Stimulated activated memory B cell treated with anti-CD40 and anti-IgM and Interleukin-4, amounts not matched to agents 10 μg/mL and 1 μg/mL and 100 μg/mL, for 72 hours (primary cell): ENCODE results near the gene NINL.
A peak's percentile ranks its signal among the peaks of the same experiment; 100 is the strongest.

Source experiments
- ATAC-seq: fragments of 150-1000 bp; cut with Tn5 transposase; 2 replicates; pipeline ENCODE4 v1.10.0; 2021
- H3K27ac Mint-ChIP-seq: one replicate; pipeline ENCODE4 v1.8.0; 2022; ENCODE audit warnings: mild to moderate bottlenecking, mixed read lengths
- H3K27me3 Mint-ChIP-seq: one replicate; pipeline ENCODE4 v1.8.0; 2022; ENCODE audit warnings: mixed read lengths
- H3K36me3 Mint-ChIP-seq: one replicate; pipeline ENCODE4 v1.8.0; 2022; ENCODE audit warnings: mixed read lengths
- H3K4me1 Mint-ChIP-seq: one replicate; pipeline ENCODE4 v1.8.0; 2022; ENCODE audit warnings: mixed read lengths
- H3K4me3 Mint-ChIP-seq: one replicate; pipeline ENCODE4 v1.8.0; 2022; ENCODE audit warnings: mild to moderate bottlenecking, moderate library complexity, mixed read lengths
- H3K9me3 Mint-ChIP-seq: one replicate; pipeline ENCODE4 v1.8.0; 2022; ENCODE audit warnings: mixed read lengths

The NINL gene

GRCh38 chr20:25468126-25469075, 116.9 kb downstream of the NINL start:
- H3K9me3 Mint-ChIP-seq, result no peaks in the 10 kb centered on the region
- no peak overlapping the region for H3K27ac Mint-ChIP-seq
- peaks cover 26% of the 10 kb centered on the region for H3K27me3 Mint-ChIP-seq
- H3K36me3 Mint-ChIP-seq, result no peaks in the 10 kb centered on the region
- H3K4me1 Mint-ChIP-seq, result peaks cover 8% of the 10 kb centered on the region
- ATAC-seq, result peak; percentile 43
- no peak overlapping the region for H3K4me3 Mint-ChIP-seq

- H3K4me3 Mint-ChIP-seq, result no peak overlapping the region
- H3K27ac Mint-ChIP-seq, result no peak overlapping the region
- H3K36me3 Mint-ChIP-seq, result no peaks in the 10 kb centered on the region
- no peaks in the 10 kb centered on the region for H3K9me3 Mint-ChIP-seq
- H3K27me3 Mint-ChIP-seq, result peaks cover 26% of the 10 kb centered on the region
- no peak for ATAC-seq
- H3K4me1 Mint-ChIP-seq, result peaks cover 8% of the 10 kb centered on the region
Observed at GRCh38 chr20:25467441-25467840, 117.9 kb downstream of the NINL start.

- no peak for ATAC-seq
- H3K27ac Mint-ChIP-seq, result no peak overlapping the region
- no peak overlapping the region for H3K4me3 Mint-ChIP-seq
- no peaks in the 10 kb centered on the region for H3K9me3 Mint-ChIP-seq
- peaks cover 9% of the 10 kb centered on the region for H3K4me1 Mint-ChIP-seq
- H3K36me3 Mint-ChIP-seq, result no peaks in the 10 kb centered on the region
- H3K27me3 Mint-ChIP-seq, result peaks cover 26% of the 10 kb centered on the region
Observed at GRCh38 chr20:25466846-25467245, 118.5 kb downstream of the NINL start.

GRCh38 chr20:25465243-25466135, 119.8 kb downstream of the NINL start:
- no peak overlapping the region for H3K4me3 Mint-ChIP-seq
- ATAC-seq, result no peak
- no peaks in the 10 kb centered on the region for H3K9me3 Mint-ChIP-seq
- no peaks in the 10 kb centered on the region for H3K36me3 Mint-ChIP-seq
- H3K27ac Mint-ChIP-seq, result no peak overlapping the region
- H3K27me3 Mint-ChIP-seq, result peaks cover 25% of the 10 kb centered on the region
- H3K4me1 Mint-ChIP-seq, result peaks cover 15% of the 10 kb centered on the region

DNA sequence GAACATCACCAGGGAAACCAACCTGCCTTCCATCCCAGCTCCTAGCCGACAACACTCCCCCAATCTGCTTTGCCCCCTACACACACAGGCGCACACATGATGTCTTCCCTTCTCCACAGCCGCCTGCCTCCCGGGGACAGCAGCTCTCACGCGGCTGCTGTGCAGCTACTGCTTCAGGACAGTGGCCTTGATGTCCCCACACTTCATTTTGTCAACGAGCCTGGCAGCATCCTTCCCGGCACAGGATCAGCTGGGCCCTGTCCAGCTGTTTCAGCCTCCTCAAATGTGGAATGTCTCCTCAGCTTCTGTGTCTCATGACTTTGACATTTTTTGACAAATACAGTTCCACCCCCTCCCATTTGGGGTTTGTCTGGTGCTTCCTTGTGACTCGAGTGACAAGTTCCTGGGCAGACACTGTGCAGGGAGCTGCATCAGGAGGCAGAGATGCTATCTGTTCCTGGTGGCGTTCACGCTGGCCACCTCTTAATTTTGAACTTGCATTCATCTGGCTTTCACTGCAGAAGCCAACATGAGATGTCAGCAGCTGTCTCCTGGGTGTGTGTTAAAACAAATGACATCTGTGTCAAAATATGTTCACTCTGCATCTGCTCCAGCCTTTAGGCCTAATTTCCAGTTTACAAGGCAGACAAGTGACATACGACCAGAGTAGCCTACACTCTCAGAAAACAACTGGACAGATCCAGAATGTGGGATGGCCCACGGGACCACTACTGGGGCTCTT, 120.7 kb downstream of the NINL start:
- peaks cover 7% of the 10 kb centered on the region for H3K4me1 Mint-ChIP-seq
- no peak overlapping the region for H3K4me3 Mint-ChIP-seq
- H3K36me3 Mint-ChIP-seq, result no peaks in the 10 kb centered on the region
- no peaks in the 10 kb centered on the region for H3K9me3 Mint-ChIP-seq
- ATAC-seq, result no peak
- H3K27ac Mint-ChIP-seq, result no peak overlapping the region
- H3K27me3 Mint-ChIP-seq, result peaks cover 24% of the 10 kb centered on the region

DNA sequence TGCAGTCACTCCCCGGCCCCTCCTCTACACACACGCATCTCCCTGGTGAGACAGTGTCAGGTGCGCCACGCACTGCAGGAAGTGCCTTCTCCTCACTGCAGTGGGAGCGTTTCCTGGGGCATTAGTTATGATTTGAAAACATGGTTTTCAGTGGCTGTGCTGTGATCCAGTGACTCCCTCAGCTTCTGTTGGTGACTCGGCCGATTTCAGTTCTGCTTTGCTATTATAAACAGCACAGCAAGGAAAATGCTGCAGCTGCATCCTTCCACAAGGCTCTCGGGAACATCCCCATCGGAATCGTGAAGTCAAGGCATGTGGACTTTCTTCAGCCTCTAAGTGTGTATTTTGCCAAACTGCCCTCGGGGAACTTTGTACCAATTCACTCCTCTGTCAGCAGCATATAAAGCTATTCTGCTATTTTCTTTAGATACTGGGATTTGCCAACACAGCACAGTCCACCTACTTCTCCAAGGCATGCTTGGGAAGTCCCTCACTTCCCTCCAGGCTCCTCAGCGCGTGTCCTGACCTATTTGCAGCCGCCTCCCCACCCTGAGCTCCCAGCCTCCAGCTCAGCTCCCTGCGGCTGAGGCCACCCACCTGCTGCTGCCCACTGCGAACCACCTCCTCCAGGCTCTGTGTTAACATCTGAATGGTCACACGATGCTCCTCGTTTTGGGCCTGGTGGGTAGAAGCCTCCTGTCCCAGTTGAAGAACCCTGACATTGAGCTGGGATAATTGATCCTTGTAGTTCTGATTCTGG, 123.4 kb downstream of the NINL start:
- H3K4me1 Mint-ChIP-seq, result peaks cover 7% of the 10 kb centered on the region
- ATAC-seq, result no peak
- no peak overlapping the region for H3K27ac Mint-ChIP-seq
- H3K9me3 Mint-ChIP-seq, result no peaks in the 10 kb centered on the region
- H3K4me3 Mint-ChIP-seq, result no peak overlapping the region
- no peaks in the 10 kb centered on the region for H3K36me3 Mint-ChIP-seq
- H3K27me3 Mint-ChIP-seq, result peaks cover 10% of the 10 kb centered on the region

DNA sequence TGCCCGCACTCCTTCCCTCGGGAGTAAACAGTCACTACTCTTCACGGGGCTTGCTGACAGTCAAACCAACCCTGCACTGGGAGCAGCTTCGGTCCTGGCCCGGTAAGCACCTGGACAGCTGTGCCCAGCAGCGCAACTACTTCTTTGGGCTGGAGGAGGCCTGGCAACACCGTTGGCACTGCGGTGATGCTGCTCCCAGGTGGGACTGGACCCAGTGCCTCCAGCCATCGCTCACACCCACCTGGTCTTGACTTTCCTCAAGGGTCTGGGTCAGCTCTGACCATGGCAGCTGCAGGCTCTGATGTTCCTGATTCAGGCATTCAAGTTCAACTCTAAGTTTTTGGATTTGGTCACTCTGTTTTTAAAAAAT, 124.1 kb downstream of the NINL start:
- Mint-ChIP-seq H3K36me3 (no peaks in the 10 kb centered on the region), H3K27ac (no peak overlapping the region), H3K4me1 (peaks cover 7% of the 10 kb centered on the region), H3K9me3 (no peaks in the 10 kb centered on the region), H3K27me3 (peaks cover 10% of the 10 kb centered on the region), H3K4me3 (no peak overlapping the region)
- ATAC-seq, result no peak

GRCh38 chr20:25460566-25461280, 124.6 kb downstream of the NINL start:
- H3K27me3 Mint-ChIP-seq, result peaks cover 10% of the 10 kb centered on the region
- H3K9me3 Mint-ChIP-seq, result no peaks in the 10 kb centered on the region
- no peaks in the 10 kb centered on the region for H3K36me3 Mint-ChIP-seq
- no peak overlapping the region for H3K27ac Mint-ChIP-seq
- ATAC-seq, result peak; percentile 4
- H3K4me1 Mint-ChIP-seq, result peaks cover 7% of the 10 kb centered on the region
- no peak overlapping the region for H3K4me3 Mint-ChIP-seq

DNA sequence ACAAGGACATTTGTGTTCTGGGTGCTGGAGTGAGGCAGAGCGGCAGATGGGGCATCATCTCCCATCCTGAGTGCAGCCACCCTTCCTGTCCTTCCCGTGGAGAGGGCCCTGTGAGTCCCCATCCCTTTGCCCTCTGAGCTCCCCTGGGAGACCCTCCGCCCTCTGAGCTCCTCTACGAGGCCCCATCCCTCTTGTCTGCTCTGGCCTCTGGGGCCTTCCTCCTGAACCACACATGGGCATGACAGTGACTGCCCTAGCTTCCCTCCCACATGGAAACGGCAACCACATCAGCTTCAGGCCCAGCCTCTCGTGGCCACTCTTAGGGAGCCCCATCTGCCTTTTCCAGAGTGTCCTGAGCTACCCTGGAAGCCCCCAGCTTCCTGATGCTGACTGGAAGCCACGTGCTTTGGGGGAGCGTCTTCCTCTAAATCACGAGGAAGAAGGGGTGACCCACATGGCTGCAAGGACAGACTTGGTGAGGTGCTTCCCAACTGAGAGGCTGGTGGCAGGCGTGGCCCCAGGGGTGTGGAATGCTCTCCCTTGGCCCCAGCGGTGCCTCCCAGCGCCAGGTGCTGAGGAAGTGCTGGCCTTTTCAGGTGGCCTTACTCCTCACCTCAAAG, 125.3 kb downstream of the NINL start:
- peaks cover 7% of the 10 kb centered on the region for H3K4me1 Mint-ChIP-seq
- peaks cover 10% of the 10 kb centered on the region for H3K27me3 Mint-ChIP-seq
- H3K4me3 Mint-ChIP-seq, result no peak overlapping the region
- no peak for ATAC-seq
- no peaks in the 10 kb centered on the region for H3K36me3 Mint-ChIP-seq
- H3K9me3 Mint-ChIP-seq, result no peaks in the 10 kb centered on the region
- H3K27ac Mint-ChIP-seq, result no peak overlapping the region

GRCh38 chr20:25459111-25459830, 126.1 kb downstream of the NINL start:
- H3K4me1 Mint-ChIP-seq, result peaks cover 7% of the 10 kb centered on the region
- peaks cover 10% of the 10 kb centered on the region for H3K27me3 Mint-ChIP-seq
- no peak overlapping the region for H3K4me3 Mint-ChIP-seq
- no peaks in the 10 kb centered on the region for H3K36me3 Mint-ChIP-seq
- H3K9me3 Mint-ChIP-seq, result no peaks in the 10 kb centered on the region
- H3K27ac Mint-ChIP-seq, result no peak overlapping the region
- no peak for ATAC-seq

DNA sequence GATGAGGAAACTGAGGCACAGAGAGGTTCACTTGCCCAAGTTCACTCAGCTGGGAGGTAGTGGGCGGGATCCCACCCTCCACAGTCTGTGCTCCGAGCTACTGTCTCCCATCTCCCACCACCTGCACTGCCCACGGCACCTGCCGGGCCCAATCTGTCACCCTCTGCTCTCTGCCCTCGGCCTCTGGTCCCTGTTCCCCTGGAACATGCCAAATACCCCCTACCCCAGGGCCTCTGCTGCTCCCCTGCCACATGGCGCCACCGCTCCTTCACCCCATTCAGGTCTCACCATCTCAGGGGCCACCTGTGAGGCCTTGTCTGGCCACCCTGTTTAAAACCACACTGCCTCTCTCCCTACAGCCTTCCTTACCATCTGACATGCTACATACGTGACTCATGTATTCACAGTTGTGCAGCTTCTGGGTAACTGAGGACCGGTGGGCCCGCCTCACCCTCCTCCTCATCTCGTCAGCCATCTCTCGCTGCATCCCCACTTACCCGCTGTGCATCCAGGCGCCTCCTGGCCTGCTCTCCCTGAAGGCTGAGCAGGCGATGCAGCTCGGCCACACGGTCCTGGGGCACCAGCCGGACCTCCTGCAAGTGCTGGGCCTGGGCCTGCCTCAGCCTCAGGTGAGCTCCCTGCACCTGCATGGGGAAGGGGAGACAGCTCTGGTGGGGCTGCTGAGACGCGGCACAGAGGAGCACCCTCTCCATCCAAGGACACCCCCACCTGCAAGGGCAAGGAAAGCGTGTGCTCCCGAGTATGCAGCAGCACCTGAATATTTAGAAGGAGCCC, 127.2 kb downstream of the NINL start:
- Mint-ChIP-seq H3K4me3 (no peak overlapping the region), H3K4me1 (peaks cover 7% of the 10 kb centered on the region), H3K36me3 (no peaks in the 10 kb centered on the region), H3K27me3 (peaks cover 10% of the 10 kb centered on the region), H3K27ac (no peak overlapping the region), H3K9me3 (no peaks in the 10 kb centered on the region)
- no peak for ATAC-seq

DNA sequence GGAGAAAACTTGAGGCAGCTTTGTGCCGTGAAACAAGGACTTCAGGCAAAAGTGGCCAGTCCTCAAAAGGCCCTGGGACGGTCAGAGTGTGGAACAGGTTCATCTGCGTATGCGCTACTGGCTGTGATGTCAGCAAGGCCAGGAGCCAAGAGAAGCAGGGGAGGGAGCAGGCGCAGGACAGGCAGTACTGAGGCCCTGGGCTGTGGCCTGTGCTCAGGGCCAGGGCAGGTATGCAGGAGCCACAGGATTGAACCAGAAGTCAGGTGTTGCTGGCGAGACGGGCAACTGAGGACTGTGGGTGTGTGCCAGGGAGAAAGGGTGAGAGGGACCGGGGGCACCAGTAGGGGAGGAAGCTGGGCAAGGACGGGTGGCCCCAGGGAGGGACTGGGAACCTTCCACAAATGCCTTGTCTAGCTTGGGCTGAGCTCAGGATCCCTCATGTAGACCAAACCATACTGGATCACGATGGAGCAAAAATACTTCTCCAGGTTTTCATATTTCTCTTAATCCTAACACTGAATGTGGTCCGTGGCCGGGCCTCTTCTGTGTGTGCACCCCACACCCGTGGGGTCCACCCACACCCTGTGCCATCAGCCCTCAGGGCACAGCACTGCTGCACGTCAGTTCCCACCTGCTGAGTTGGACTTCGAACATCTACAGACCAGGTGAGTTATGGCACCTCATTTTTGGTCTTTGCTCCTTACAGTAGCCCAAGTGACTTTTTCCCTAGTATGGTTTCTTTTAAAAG, 131.0 kb downstream of the NINL start:
- no peaks in the 10 kb centered on the region for H3K4me1 Mint-ChIP-seq
- no peak overlapping the region for H3K27ac Mint-ChIP-seq
- H3K4me3 Mint-ChIP-seq, result no peak overlapping the region

More for the DNA sequence above, 131.0 kb downstream of the NINL start:
- Mint-ChIP-seq H3K9me3 (no peaks in the 10 kb centered on the region), H3K36me3 (peaks cover 7% of the 10 kb centered on the region), H3K27me3 (peaks cover under 1% of the 10 kb centered on the region)
- no peak for ATAC-seq
